GM19372 (cell line): ENCODE measurements around the gene PKDCC.
A peak's percentile ranks its signal among the peaks of the same experiment; 100 is the strongest.

Experiments
- ATAC-seq: cut with Tn5 transposase; IDR thresholded peaks from one replicate; pipeline ENCODE4 v1.9.1; 2021; ENCODE audit warnings: mild to moderate bottlenecking, low read depth, moderate library complexity; ENCODE audit not compliant: unreplicated experiment

PKDCC gene, protein sequence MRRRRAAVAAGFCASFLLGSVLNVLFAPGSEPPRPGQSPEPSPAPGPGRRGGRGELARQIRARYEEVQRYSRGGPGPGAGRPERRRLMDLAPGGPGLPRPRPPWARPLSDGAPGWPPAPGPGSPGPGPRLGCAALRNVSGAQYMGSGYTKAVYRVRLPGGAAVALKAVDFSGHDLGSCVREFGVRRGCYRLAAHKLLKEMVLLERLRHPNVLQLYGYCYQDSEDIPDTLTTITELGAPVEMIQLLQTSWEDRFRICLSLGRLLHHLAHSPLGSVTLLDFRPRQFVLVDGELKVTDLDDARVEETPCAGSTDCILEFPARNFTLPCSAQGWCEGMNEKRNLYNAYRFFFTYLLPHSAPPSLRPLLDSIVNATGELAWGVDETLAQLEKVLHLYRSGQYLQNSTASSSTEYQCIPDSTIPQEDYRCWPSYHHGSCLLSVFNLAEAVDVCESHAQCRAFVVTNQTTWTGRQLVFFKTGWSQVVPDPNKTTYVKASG

DNA sequence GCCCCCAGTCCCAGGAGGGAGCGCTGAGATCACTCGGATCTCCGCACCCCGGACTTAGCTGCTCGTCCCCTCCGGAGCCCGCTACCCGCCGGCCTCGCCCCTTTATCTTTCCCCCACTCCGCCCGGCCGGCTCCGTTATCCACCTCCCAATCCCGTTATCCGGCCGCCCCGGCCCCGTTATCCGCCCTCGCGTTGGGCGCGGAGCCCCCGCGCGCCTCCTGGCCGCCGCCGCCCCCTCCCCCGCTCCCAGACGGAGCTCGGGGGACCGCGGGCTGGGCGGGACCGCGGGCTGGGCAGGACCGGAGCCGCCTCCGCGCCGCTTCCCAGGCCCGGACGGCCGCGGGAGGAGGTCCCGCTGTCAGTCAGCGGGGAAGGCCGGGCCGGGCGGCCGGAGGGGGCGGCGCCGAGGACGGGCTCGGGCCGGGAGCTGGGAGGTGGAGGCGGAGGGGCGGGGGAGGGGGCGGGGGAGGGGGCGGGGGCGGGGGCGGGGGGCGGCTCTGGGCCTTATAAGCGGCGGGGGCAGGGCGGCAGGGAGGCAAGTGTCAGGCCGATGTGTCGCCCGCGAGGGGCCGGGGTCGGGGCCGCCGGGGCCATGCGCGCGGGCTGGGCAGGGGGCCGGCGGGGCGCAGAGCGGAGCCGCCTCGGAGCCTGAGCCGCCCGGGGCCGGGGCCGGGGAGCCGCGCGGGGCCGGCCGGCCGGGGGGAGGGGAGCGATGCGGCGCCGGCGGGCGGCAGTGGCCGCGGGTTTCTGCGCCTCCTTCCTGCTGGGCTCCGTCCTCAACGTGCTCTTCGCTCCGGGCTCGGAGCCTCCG lies at the start of gene PKDCC:
PKDCC (plus strand) TSS at position 534 of the 811 bp plus-strand sequence; CDS start at position 713, 179 bp downstream.
- peak; percentile 64 for ATAC-seq

DNA sequence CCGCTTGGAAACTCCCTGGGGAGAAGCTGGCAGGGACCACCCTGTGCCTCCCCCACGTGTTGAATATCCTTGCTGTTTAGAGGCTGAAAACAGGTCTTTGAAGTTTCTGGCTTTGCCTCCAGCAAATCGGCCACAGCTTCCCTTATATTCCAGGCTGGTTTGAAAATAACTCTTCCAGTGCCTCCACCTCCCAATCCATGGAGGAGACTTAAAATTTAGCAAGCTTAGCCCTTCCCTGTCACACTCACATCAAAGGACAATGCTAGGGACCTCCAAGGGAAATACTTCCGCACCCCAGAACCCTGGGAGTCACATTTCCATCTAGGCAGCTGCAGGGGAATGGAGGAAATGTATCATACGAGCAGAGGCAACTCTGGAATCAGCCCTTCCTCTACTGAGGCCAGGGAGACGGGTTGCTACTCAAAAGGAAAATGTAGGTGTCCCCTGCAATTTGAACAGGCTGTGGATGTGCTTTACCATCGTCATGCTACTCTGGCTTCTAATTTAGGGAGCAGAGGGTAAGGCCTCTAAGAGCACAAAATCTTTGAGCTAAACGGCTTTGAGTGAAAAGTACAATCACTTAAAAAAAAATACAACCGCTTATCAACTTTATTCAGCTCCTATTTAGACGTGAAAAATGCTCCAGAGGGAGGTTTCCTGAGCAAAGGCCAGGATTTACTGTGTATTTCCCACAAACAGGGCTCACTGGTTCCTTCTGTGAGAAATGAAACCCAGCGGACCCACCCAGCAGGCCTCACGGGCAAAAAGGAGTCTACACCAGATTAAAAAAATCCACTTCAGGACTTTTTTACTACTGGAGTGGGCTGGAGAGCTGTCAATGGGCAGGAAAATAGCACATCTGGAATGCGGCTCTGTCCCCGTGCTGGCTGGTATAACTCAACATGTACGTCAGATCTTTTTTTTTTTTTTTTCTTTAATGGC lies 49.4 kb upstream of the PKDCC start:
- ATAC-seq, result no peak

DNA sequence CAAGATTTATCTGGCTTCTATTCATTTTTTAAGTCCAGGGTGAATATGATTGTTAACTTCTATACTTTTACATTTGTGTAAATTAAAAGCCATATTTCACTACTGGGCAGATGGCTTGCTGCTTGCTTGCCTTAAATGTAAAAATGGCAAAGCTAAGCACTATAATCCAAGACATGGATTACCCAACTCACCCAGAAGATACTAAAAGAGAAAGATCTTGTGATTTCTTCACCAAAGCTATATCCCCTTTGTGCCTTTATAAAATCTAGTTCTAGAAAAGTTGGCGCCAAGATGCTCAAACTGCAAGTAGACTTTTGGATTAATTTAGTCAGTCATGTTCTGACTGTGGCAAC lies 48.7 kb upstream of the PKDCC start:
- ATAC-seq, result no peak

DNA sequence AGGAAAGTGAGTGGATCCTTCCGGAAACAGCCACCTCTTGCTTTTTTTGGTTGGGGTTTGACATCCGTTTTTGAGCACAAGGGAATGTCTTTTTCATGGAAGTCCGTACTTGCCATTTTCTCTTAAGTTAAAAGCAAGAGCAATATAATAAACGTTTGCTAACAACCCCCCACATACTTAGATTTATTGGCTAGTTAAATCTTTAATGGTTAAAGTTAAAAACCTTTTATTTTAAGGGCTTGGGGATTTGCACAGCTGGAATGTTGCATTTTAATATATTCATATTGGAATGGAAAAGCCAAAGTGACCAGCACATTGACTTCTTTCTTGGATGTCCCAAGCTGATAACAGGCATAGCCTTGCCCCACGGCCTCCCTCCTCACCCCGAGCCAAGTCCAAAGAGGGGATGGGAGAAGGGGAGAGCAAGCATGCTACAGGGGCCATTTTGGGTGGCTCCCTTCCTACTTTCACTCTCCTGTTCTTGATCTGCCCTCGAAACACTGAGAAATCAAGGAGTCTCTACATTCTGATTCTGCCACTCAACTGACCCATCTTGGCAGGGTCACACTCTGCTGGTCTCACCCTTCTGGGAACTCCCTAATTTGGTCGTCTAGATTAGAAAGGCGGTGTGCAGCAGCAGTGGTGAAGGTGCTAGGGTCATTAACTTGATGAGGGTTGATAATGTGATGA lies 48.1 kb upstream of the PKDCC start:
- ATAC-seq, result no peak

DNA sequence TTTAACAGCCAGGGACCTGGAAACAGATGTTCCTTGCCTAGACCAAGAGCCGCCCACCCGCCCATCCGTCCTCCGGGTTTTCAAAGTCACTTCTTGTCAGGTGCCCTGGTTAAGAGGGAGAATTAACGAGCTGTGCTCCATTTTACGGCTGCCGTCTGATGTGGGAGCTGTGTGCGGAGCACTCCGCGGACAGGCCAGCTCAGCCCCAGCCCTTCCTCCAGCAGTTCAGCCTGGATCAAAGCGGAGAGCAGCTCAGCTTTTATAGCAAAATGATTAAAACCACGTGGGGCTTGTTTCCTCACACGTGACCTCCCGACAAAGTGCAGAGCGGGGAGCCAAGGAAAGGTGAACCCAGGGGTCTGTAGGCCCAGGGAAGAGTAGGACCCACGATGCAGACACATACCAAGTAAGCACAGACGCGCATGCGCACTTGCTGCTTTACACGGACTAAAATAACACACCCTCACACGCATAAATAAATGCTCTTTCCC lies 46.1 kb upstream of the PKDCC start:
- ATAC-seq, result no peak

DNA sequence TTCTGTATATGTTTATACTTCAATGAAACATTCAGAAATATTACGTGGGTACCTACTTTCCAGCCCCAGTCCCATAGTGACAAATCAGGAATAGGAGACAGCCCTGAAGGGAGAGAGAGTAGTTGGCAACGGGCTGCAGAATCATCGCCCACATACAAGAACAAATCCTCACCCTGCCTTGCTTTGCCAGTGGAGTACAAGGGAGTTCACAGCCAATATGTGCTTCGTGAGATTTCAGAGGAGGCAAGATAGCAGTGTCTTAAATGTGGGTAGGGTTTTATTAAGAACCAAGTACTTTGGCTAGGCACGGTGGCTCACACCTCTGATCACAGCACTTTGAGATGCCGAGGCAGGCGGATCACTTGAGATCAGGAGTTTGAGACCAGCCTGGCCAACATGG lies 40.3 kb upstream of the PKDCC start:
- no peak for ATAC-seq

DNA sequence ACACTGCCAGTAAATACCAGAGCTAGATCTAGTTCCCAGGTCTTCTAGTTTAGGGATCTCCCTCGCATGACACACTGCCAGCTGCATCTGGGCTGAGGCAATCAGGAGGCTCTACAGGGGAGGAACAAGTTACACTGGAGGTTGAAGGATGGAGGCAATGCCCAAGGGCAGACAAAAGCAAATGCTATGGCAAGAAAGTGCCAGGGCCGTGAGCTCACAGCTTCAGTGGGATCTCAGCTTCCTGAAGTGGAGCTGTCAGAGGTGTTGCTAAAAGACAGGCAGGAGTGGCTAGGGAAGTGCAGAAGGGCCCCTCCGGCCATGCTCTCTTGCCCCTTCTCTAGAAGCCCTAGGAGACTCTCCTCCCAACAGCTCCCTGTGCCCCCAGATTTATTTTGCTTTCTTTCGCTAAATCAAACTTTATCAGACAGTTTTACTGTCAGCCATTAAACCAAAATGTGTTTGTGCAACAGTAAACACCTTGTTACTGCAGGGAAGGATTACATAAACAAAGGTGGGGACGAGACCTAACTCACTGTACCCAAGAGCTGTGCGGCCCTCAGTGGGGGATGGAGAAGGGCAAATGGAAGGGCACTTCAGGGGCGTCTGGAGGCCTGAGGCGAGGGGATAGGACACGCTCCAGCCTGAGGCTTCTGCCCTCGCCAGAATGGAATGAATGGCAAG lies 39.4 kb upstream of the PKDCC start:
- ATAC-seq, result no peak

DNA sequence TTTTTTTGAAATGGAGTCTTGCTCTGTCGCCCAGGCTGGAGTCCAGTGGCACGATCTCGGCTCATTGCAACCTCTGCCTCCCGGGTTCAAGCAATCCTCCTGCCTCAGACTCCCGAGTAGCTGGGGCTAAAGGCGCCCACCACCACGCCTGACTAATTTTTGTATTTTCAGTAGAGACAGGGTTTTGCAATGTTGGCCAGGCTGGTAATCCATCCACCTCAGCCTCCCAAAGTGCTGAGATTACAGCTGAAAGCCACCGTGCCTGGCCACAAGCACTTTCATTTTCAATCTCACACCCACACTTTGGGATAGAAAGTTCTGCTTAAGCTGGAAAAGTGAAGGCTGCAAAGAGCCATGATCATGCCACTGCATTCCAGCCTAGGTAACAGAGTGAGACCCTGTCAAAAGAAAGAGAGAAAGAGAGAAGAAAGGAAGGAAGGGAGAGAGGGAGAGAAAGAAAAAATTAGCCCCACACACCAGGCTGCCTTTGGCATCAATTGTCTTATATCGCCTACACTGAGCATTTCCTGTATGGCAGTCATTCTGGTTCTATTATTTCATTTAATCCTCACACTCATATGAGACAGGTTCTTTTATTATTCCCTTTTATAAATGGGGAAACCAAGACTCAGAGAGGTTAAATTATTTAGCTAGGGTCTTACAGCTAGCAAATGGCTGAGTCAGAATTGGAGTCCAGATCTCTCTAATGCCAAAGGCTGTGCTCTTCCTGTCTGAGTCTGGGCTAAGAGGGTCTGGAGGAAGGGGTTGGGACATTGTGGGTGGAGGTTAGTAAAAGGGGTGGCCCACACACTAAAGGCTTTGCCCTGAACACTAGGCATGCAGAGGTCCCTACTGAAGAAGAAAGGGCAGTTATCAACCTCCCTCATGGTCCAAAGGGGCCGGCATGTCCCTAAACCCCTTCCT lies 37.9 kb upstream of the PKDCC start:
- ATAC-seq, result no peak

DNA sequence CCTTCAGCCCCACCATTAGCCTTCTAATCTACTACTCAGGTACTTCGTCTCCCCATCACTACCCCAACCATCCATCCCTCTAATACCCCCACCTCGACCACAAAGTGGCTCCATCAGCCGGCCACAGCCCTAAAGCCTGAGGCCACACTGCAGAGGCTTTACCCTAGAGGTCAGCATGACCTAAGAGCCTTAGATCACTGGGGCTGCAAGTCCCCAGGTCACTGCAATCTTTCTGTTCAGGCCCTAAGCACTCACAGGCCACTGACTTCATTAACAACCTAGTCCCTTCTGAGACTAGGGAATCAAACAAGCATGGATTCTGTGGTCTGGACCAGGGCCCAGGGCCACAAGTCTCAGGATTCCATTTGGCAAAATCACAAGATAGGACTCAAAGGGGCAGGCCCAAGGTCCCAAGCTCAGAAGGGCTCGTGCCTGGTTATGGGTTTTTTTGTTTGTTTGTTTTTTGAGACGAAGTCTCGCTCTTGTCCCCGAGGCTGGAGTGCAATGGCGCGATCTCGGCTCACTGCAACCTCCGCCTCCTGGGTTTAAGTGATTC lies 37.0 kb upstream of the PKDCC start:
- ATAC-seq, result no peak

DNA sequence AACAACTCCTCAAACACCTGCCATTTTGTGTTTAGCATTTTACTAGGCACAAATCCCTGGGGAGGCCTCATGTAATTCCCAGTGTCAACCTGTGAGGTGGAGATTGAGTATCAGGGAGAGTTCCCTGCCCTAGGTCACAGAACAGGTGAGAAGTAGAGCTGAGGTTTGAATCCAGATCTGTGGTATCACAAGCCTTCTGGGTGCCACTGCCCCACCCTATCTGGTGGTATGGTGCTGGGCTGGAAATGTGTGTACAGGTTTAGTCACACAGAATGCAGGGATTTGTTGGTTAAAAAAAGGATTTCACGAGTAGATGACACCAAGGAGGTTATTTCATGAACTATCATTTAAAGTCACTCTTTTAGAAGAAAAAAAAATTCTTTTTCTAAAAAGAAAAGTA lies 35.7 kb upstream of the PKDCC start:
- ATAC-seq, result no peak

DNA sequence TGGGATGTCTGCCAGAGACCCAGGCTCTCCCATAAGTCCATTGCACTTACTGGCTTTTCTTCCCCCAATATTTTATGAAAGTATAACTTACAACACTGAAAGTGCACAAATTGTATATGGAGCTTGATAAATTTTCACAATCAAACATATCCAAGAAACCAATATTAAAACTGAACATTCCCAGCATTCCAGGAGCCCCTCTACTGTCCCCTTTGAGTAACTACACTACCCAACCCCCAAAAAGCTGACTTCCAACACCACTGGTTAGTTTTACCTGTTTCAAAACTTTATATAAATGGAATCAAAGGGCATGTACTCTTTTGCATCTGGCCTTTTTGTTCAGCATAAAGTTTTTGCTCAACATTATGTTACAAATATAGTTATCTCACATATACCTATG lies 35.2 kb upstream of the PKDCC start:
- ATAC-seq, result no peak

DNA sequence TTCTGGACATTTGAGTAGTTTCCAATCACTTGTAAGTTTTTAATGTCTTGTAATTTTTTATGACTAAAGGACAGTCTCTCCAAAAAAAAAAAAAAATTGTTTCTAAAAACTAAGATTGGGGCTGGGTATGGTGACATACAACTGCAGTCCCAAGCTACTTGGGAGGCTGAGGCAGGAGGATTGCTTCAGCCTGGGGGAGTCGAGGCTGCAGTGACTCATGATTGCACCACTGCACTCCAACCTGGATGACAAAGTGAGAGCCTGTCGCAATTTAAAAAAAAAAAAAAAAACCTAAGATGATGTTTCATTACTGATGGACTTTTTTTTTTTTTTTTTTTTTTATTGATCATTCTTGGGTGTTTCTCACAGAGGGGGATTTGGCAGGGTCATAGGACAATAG lies 34.4 kb upstream of the PKDCC start:
- no peak for ATAC-seq

DNA sequence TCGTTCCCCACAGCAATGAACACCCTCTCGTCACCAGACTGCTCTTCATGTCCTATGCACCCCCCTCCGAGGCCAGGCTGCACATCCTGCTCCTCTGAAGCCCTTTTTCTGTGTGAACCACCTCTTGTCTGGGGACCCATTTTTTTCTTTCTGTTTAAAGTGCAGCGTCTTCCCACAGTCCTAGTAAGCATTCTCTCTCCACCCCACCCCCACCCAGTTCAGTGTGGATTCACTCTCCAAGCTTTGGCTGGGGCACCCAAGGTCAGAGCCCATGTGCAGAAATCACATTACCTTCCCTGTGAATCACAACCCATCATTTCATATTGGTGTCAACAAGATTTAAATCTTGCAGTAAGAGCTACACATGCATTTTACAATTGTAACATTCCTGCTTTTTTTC lies 26.4 kb upstream of the PKDCC start:
- ATAC-seq, result no peak

DNA sequence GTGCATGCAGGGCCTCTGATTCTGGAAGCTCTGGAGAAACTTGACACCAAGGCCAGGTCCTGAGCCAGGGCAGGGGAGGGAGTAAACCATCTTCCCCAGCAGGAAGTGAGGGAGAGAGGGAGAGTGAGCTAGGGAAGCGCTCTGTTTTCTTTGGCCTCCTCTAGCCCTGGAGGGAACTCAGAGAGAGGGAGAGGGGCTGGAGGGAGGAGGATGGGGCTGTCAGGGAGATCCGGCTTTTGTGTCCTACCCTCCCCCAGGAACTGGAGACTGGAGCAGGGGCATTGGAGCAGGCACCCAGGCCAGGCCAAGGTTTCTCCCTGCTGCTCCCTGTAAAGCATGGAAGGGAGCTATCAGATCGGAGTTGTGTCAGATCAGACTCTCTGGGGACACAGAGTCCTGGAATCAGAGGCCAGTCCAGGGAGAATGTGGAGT lies 22.7 kb upstream of the PKDCC start:
- no peak for ATAC-seq

DNA sequence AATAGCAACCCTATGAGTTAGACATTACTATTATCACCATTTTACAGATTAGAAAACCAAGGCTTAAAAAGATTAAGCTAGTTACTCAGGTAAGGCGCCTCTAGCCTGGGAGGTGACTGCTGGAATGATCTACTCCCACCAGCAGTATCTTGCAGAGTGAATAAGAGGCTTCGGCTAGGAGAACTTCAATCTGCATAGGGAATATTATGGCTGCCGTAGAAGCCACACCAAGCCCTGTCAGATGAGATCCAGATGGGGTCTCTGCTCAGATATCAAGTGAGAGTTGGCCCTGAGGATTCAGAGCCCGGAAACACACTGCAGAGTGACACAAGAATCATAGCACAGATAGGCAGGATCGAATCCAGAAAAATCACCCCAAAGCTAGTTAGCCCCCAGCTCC lies 21.5 kb upstream of the PKDCC start:
- ATAC-seq, result no peak

DNA sequence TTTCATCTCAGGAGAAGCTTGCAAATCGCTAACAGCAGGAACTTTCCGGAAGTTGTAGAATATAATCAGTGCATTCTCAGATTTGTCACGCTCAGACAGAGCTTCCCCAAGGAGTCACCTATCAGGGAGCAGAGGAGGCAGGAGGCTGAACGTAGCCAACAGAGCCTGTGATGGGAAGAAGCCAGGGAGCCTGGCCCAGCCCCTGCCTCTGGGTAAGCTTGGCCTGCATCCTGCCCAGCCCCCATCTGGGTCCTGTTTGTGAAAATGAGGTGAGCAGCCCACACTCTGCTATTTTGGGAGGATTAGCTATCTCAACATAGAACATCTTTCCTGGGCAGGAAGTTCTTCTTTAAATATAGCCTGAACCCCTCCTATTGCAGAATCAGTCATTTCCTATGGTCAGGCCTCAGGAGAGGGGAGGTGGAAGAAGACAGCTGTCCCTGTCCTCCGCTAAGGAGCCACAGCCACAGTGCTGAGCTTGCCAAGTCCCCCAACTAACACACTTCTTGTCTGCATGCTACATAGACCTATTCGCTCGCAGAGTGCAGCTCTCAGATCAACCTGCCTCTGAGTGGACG lies 19.2 kb upstream of the PKDCC start:
- peak; percentile 43 for ATAC-seq

DNA sequence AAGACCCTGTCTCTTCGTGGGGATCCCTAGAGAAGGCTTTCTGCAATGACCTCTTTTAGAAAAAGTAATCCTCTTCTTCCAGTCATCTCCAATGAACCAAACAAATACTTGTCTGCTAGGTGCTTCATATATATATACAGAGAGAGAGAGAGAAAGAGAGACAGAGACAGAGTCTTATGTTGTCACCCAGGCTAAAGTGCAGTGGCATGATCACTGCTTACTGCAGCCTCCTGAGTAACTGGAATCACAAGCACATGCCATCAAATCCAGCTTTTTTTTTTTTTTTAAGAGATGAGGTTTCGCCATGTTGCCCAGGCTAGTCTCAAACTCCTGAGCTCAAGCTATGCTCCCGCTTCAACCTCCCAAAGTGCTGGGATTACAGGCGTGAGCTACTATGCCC lies 18.6 kb upstream of the PKDCC start:
- peak; percentile 17 for ATAC-seq
